B cell (primary cell): ENCODE results near the gene GTF2IRD1. TPM values are rescaled to one million over a fixed set of nuclear protein-coding genes. Genes with fewer than 3 reads are reported as not detected.

Source experiments
- ATAC-seq: fragments of 200-7000 bp; cut with Tn5 transposase; one replicate; pipeline ENCODE4 v1.10.0; 2021; ENCODE audit warnings: low read depth, mild to moderate bottlenecking, moderate number of reproducible peaks, moderate library complexity
- CTCF ChIA-PET: fragments of 350-600 bp; sonication (Branson Sonifier 250); formaldehyde crosslinking; loops from one replicate; lab custom pipeline; 2021; ENCODE audit warnings: antibody characterized with exemption, inconsistent platforms; lab: Charles Lee
- POLR2A ChIA-PET: fragments of 350-600 bp; sonication (Branson Sonifier 250); formaldehyde crosslinking; loops from one replicate; lab custom pipeline; 2021; ENCODE audit warnings: antibody characterized with exemption; lab: Charles Lee
- DNase-seq: peaks from one replicate; pipeline ENCODE4 v3.0.0; 2013
- H2AFZ ChIP-seq: 2 replicates; pipeline ENCODE4 v1.6.1; 2012; ENCODE audit warnings: mild to moderate bottlenecking, low read depth, low read length; ENCODE audit not compliant: insufficient read depth, poor library complexity, severe bottlenecking
- H3K27ac ChIP-seq, 2 donors: 1 replicate in 1 of 2; 2 replicates in 1 of 2; pipeline ENCODE4 v1.5.1; 2012 to 2013; ENCODE audit warnings: low read length in 2 of 2, mild to moderate bottlenecking in 2 of 2, moderate library complexity in 1 of 2
- H3K27me3 ChIP-seq, 4 experiments: fragments of 200-600 bp in 1 of 4; sonication (generic) in 1 of 4; replicated peaks in 1 of 4; 1 replicate in 2 of 4; 2 replicates in 2 of 4; pipeline versions ENCODE4 v1.6.1 to v1.7.0; 2013 to 2016; ENCODE audit warnings: low read length in 3 of 4, mild to moderate bottlenecking in 2 of 4, mixed read lengths in 1 of 4, moderate library complexity in 1 of 4; ENCODE audit not compliant: insufficient read depth in 4 of 4, control insufficient read depth in 3 of 4; ENCODE audit errors: control extremely low read depth in 1 of 4
- H3K36me3 ChIP-seq, 2 experiments: replicated peaks in 1 of 2; 1 replicate in 1 of 2; 2 replicates in 1 of 2; pipeline versions ENCODE4 v1.6.1 to v1.7.1; 2013; ENCODE audit warnings: low read length in 1 of 2; ENCODE audit not compliant: insufficient read depth in 2 of 2, control insufficient read depth in 1 of 2; ENCODE audit errors: control extremely low read depth in 1 of 2, extremely low read depth in 1 of 2
- H3K4me1 ChIP-seq, 2 donors: fragments of 200-600 bp in 1 of 2; sonication (generic) in 1 of 2; 1 replicate in 1 of 2; 2 replicates in 1 of 2; pipeline versions ENCODE4 v1.5.1 to v1.6.1; 2013 to 2017; ENCODE audit warnings: low read length in 2 of 2; ENCODE audit not compliant: control insufficient read depth in 2 of 2, insufficient read depth in 2 of 2
- H3K4me2 ChIP-seq: replicated peaks from 2 replicates; pipeline ENCODE3; 2012; ENCODE audit warnings: mild to moderate bottlenecking, low read depth, low read length; ENCODE audit not compliant: poor library complexity, severe bottlenecking
- H3K4me3 ChIP-seq, 5 experiments: fragments of 200-600 bp in 1 of 5; sonication (generic) in 1 of 5; 1 replicate in 3 of 5; 2 replicates in 2 of 5; pipeline versions ENCODE4 v1.5.1 to v1.7.0; 2011 to 2016; ENCODE audit warnings: low read length in 4 of 5, mild to moderate bottlenecking in 4 of 5, low read depth in 2 of 5, control low read depth in 1 of 5, moderate library complexity in 1 of 5; ENCODE audit not compliant: insufficient read depth in 1 of 5; ENCODE audit errors: control extremely low read depth in 1 of 5, extremely low read depth in 1 of 5
- H3K79me2 ChIP-seq: fragments of 200-600 bp; sonication (generic); one replicate; pipeline ENCODE4 v1.6.0; 2016; ENCODE audit warnings: low read length; ENCODE audit not compliant: control insufficient read depth, insufficient read depth
- H3K9ac ChIP-seq: fragments of 200-600 bp; sonication (generic); 2 replicates; pipeline ENCODE4 v1.6.1; 2017; ENCODE audit warnings: mild to moderate bottlenecking, low read length, moderate library complexity
- H3K9me3 ChIP-seq, 3 donors: one replicate each; pipeline versions ENCODE4 v1.6.1 to v1.7.1; 2013; ENCODE audit warnings: low read length in 2 of 3; ENCODE audit not compliant: control insufficient read depth in 2 of 3, insufficient read depth in 1 of 3; ENCODE audit errors: control extremely low read depth in 1 of 3
- H4K20me1 ChIP-seq: 2 replicates; pipeline ENCODE4 v1.6.0; 2012; ENCODE audit warnings: mild to moderate bottlenecking, low read length; ENCODE audit not compliant: insufficient read depth, control insufficient read depth, poor library complexity, severe bottlenecking
- H3K27ac Mint-ChIP-seq: one replicate; pipeline ENCODE4 v1.8.0; 2021; ENCODE audit warnings: mixed read lengths
- H3K27me3 Mint-ChIP-seq: one replicate; pipeline ENCODE4 v1.8.0; 2021; ENCODE audit warnings: mixed read lengths
- H3K4me1 Mint-ChIP-seq: one replicate; pipeline ENCODE4 v1.8.0; 2021; ENCODE audit warnings: mixed read lengths
- H3K4me3 Mint-ChIP-seq: one replicate; pipeline ENCODE4 v1.8.0; 2021; ENCODE audit warnings: mixed read lengths
- H3K9me3 Mint-ChIP-seq: one replicate; pipeline ENCODE4 v1.8.0; 2022; ENCODE audit warnings: mixed read lengths; ENCODE audit not compliant: insufficient read depth
- EZH2 ChIP-seq: IDR thresholded peaks from 2 replicates; pipeline ENCODE4 v1.6.1; 2012; ENCODE audit warnings: borderline replicate concordance, low read depth, mild to moderate bottlenecking, moderate library complexity, low read length; ENCODE audit not compliant: insufficient read depth, poor library complexity, severe bottlenecking
- WGBS: methylation state at CpG from one replicate; pipeline ENCODE4 v1.1.5; 2013; ENCODE audit warnings: missing lambda C conversion rate; ENCODE audit not compliant: insufficient coverage; 5-methylcytosine and 5-hydroxymethylcytosine counted together
- intact Hi-C: fragments of 100-400 bp; cut with micrococcal nuclease; formaldehyde crosslinking; loops from one replicate; pipeline ENCODE4 v1.10.0; 2022
- polyA plus RNA-seq: library from polyadenylated mRNA; depleted of rRNA; stranded (reverse); fragments of >200 nt; gene quantifications from 2 replicates; pipeline ENCODE4 v1.2.3, GENCODE V29; 2012
- total RNA-seq, 2 donors: library from RNA; stranded (reverse); fragments of 120-200 nt in 1 of 2; gene quantifications; 1 replicate in 1 of 2; 2 replicates in 1 of 2; pipeline versions ENCODE4 v1.2.3 to v1.2.4, GENCODE V29; 2013 to 2022
- TF ChIP-seq, protein P1 (sequence below): fragments of 200-600 bp; IDR thresholded peaks from one replicate; pipeline ENCODE4 v1.8.0; 2022; ENCODE audit warnings: antibody characterized with exemption, mild to moderate bottlenecking

GTF2IRD1 gene
- total and polyA plus RNA-seq, 2 donors (not counting 1 experiment from before 2014, with no cell fraction given): 0.45 to 2.2 TPM

GRCh38 chr7:74579800-74580685 is 126.3 kb downstream of the GTF2IRD1 start:
- H3K27me3 ChIP-seq: no peaks in the 10 kb centered on the region
- H3K9me3 Mint-ChIP-seq: no peaks in the 10 kb centered on the region
- H3K9me3 ChIP-seq: no peaks in the 10 kb centered on the region
- POLR2A ChIA-PET: no interaction called here
- H3K9ac ChIP-seq: no peak overlapping the region
- no peak overlapping the region for H3K27ac ChIP-seq
- no peak overlapping the region for H3K4me2 ChIP-seq
- H3K79me2 ChIP-seq: no peaks in the 10 kb centered on the region
- H4K20me1 ChIP-seq: no peaks in the 10 kb centered on the region
- H2AFZ ChIP-seq: no peak overlapping the region
- H3K27ac Mint-ChIP-seq: no peak overlapping the region
- 89% methylated on average over 21 of the region's 22 CpGs for WGBS
- H3K27me3 Mint-ChIP-seq: no peaks in the 10 kb centered on the region
- intact Hi-C loops: no loop called here
- H3K36me3 ChIP-seq: no peaks in the 10 kb centered on the region
- no peak overlapping the region for H3K4me3 Mint-ChIP-seq
- no peaks in the 10 kb centered on the region for H3K4me1 ChIP-seq
- TF ChIP-seq, protein P1, sequence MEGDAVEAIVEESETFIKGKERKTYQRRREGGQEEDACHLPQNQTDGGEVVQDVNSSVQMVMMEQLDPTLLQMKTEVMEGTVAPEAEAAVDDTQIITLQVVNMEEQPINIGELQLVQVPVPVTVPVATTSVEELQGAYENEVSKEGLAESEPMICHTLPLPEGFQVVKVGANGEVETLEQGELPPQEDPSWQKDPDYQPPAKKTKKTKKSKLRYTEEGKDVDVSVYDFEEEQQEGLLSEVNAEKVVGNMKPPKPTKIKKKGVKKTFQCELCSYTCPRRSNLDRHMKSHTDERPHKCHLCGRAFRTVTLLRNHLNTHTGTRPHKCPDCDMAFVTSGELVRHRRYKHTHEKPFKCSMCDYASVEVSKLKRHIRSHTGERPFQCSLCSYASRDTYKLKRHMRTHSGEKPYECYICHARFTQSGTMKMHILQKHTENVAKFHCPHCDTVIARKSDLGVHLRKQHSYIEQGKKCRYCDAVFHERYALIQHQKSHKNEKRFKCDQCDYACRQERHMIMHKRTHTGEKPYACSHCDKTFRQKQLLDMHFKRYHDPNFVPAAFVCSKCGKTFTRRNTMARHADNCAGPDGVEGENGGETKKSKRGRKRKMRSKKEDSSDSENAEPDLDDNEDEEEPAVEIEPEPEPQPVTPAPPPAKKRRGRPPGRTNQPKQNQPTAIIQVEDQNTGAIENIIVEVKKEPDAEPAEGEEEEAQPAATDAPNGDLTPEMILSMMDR: no peak
- no peak for TF ChIP-seq EZH2
- ATAC-seq (no peak), DNase-seq (no peak)
- H3K4me1 Mint-ChIP-seq: no peaks in the 10 kb centered on the region
- H3K4me3 ChIP-seq: no peak overlapping the region
- CTCF ChIA-PET: no interaction called here

DNA sequence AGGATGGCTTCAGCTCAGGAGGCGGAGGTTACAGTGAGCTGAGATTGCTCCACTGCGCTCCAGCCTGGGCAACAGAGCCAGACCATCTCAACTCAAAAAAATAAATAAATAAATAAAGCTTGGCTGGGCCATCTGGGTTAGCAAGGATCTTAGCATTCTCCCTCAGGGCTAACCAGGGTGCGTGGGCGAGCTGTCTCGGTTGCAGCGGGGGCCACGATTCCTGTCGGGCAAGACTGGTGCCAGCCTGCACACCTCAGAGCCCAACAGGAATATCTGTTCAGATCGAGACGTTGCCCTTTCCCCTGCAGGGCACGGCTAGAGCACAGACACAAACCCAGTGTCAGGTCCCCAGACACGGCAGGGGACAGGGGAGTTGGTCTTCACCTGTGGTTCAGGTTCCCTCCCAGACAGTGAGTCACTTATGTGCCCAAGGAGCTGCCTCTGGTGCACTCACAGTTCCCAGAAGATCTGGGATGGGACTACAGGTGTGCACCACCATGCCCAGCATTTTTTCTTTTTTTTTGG is 128.3 kb downstream of the GTF2IRD1 start:
- no peak overlapping the region for H3K27ac Mint-ChIP-seq
- Histone ChIP-seq H3K27ac (no peak overlapping the region), H3K36me3 (no peaks in the 10 kb centered on the region), H3K9ac (no peak overlapping the region), H3K79me2 (no peaks in the 10 kb centered on the region), H3K27me3 (no peaks in the 10 kb centered on the region), H3K4me3 (no peak overlapping the region), H3K4me2 (no peak overlapping the region), H2AFZ (no peak overlapping the region), H3K9me3 (no peaks in the 10 kb centered on the region), H4K20me1 (no peaks in the 10 kb centered on the region), H3K4me1 (peaks cover 0 to 2% of the 10 kb centered on the region in 2 donors)
- ATAC-seq (no peak), DNase-seq (no peak)
- TF ChIP-seq EZH2: no peak
- ChIA-PET CTCF (no interaction called here), POLR2A (no interaction called here)
- no peaks in the 10 kb centered on the region for H3K9me3 Mint-ChIP-seq
- no peaks in the 10 kb centered on the region for H3K27me3 Mint-ChIP-seq
- H3K4me1 Mint-ChIP-seq: peaks cover 3% of the 10 kb centered on the region
- intact Hi-C loops: no loop called here
- H3K4me3 Mint-ChIP-seq: no peak overlapping the region
- 90% methylated on average over 10 of the region's 12 CpGs for WGBS
